ENCODE results near the gene C2orf80.
"Not testable (repeated sequence)": the region's sequence is repeated elsewhere in the genome, so short reads cannot be mapped to it uniquely, and the experiment has no call there.

The C2orf80 gene

DNA sequence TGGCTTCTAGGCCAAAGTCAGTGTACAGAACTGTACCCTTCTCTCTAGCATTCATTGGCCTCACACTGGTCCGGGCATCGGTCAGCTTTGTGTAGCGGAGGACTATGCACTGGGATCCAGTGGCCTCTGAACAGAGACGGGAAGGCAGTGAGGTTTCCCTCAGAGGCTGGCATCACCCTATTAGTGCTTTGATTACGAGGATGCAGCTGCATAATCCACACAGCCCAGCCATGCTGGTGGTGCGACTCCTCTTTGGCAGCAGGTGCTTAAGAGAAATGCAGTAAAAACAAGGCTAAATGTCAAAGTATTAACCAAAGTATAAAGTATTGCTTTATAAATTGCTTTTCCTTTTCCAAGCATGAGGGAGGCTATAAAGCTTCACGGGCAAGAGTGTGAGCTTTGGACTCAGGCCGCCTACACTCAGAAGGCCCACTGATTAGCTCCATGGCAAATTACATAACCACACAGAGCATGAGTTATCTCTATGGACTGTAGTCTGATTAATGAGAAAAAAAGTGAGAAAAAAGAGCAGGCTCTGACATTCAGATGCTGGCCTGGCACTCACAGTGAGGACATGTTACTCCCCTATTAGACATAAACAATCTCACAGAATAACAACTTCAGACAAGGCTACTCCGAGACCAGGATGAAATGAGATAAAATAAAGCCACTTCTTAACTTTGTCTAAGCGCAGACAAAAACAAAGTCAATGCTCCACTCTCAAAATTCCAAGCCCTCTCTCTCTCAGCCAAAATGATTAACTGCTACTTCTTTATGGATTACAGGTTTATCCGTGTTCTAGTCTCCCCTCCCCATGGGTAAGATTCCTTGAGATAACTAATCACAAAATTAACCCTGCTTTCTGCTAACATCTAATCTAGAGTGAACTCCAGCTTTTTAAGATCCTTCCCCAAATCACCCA lies 53.8 kb downstream of the C2orf80 start:
- no peak for DNase-seq (ENCODE audit: low spot score)

DNA sequence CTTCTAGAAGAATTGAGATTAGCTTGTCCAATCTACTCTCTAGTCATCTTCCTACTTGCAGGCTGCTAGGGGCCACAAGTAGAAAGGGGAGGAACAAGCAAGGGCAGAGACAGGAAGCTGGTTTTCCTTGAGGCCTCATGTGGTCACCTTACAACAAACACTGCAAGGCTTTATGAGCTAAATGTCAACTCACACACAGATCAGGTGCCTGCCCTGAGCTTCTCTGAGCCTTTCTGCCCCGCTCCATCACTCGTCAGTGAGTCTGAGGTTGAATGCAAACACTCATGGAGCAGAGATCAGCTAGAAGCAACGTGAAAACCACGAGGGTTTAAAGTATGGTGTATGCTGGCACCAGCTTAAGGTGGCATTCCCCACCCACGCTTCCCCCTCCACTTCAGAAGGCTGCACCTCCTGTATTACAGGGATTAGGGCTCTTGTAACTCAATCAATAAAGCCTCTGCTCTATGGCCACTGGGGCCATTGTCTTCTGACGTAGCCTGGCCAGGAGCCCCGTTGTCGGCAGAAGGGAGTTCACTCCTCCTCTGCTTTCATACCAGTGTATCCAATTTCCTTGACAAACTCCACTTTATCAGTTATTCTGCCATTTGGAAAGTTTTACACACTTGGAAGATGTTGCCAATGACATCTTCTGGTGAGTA lies 54.8 kb downstream of the C2orf80 start:
- DNase-seq (ENCODE audit: low spot score), result no peak

DNA sequence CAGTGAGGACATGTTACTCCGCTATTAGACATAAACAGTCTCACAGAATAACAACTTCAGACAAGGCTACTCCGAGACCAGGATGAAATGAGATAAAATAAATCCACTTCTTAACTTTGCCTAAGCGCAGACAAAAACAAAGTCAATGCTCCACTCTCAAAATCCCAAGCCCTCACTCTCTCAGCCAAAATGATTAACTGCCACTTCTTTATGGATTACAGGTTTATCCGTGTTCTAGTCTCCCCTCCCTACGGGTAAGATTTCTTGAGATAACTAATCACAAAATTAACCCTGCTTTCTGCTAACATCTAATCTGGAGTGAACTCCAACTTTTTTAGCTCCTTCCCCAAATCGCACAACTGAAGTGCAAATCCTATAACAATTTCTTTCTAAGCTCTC lies 59.1 kb downstream of the C2orf80 start:
- no peak for DNase-seq (ENCODE audit: low spot score)

DNA sequence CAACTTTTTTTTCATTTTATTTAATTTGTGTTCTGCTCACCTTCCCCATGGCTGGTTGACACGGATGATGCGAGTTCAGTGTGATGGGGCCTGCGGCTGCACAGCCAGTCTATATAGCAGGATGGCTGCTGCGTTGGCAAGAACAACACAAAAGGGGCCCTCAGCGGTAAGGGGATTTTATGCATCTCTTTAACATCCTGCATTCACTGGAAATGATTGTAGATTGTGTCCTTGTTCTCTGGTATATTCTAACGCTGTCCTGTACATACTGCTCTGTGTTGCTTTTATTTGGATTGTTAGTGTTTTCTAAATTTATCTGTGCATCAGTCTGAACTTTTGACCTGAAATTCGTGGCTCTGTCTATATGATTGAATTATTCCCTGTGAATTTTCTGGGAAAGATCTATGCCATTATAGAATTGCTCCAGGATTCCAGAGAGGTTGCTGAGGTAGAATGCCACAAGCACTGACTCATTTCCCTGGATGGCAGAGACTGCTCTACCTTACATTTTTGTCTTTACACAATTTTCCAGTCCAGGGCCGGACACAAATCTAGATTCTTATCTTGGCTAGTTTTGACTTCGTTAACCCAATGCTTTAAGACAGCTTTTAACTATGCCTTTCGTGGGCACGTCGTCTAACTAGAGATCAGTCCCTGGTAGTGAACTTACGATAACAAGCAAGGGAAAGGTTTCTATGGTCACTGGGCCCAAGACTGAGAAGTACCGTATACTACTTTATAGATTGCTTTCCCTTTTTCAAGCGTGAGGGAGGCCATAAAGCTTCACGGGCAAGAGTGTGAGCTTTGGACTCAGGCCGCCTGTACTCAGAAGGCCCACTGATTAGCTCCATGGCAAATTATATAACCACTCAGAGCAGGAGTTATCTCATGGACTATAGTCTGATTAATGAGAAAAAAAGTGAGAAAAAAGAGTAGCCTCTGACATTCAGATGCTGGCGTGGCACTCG lies 59.8 kb downstream of the C2orf80 start, which contains the start of gene CRYGC:
Gene CRYGC, minus strand, starts transcription at position 85 of the 968 bp plus-strand sequence. Its CDS starts 36 bp downstream, at position 49.
- DNase-seq (ENCODE audit: low spot score), result no peak

DNA sequence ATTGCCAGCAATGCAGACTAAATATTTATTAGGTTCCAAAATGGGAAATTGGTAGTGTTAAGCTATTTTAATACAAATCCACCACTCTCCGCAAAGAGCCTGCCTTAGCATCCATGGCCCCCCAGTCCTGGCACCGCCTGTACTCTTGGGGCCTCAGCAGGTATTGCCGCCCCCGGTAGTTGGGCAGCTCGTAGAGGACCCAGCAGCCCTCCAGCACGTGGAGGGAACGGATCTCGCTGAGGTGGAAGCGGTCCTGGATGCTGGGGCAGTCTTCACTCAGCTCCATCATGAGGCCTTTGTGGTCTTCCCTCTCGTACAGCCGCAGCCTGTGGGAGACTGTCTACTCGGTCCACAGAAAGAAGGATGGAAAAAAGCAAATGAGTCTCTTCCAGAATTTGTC lies 61.7 kb downstream of the C2orf80 start:
- DNase-seq (ENCODE audit: low spot score), result no peak

DNA sequence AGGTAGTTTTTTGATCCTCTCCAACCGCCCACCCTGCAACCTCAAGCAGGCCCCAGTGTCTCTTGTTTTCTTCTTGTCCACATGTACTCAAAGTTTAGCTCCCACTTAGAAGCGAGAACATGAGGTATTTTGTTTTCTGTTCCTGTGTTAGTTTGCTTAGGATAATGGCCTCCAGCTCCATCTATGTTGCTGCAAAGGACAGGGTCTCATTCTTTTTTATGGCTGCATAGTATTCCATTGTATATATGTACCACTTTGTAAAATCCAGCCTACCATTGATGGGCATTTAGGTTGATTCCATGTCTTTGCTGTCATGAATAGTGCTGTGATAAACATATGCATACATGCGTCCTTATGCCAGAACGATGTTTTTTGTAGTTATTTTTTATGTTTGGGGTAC lies 62.7 kb downstream of the C2orf80 start:
- DNase-seq (ENCODE audit: low spot score), result no peak

DNA sequence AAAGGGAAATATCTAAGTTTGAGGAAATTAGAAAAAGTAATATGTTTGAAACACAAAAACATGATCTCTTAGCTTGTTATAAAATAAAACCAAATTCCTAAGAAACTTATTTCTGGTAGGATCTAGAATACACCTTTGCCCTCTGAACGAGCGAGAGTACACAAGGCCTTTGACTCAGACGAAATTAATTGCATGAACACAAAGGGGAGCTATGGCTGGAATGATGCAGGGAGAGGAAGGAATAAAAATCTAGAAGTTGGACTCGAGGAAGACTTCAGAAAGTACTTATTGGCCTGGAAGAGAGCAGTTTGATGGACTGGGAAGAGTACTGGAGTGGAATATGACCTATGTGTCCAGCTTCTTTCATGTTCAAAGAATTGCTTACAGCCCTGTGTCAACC lies 64.6 kb downstream of the C2orf80 start:
- no peak for DNase-seq (ENCODE audit: low spot score)

DNA sequence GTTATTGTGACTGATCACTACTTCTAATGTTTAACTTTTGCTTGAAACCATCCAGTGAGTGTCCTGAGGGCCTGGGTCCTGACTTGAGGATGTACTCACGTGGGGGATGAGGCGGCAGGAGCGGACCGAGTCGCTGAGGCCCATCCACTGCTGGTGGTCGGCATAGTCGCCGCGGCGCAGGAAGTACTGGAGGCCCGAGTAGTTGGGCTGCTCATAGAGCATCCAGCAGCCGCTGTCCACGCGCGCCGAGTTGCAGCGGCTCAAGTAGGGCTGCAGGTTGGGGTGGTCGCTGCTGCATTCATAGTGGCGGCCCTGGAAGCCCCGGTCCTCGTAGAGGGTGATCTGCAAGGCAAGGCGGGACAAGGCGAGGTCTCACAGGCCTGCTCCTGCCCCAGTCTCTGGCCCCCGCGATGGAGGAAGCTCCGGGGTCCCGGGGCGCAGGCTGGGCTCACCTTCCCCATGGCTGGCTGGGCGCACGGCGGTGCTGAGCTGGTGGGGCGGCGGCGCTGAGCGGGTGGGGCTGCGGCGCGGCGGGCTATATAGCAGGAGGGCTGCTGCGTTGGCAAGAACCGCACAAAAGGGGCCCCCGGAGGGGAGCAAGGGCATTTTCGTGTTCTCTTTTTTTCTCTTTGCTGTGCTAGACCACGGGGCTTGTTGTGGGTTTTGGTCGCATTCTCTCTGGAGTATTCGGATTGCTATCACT lies 65.7 kb downstream of the C2orf80 start, which contains the start of gene CRYGD:
Gene CRYGD, minus strand, starts transcription at position 512 of the 703 bp plus-strand sequence. Its CDS starts 51 bp downstream, at position 461.
- DNase-seq (ENCODE audit: low spot score), result not testable (repeated sequence)

DNA sequence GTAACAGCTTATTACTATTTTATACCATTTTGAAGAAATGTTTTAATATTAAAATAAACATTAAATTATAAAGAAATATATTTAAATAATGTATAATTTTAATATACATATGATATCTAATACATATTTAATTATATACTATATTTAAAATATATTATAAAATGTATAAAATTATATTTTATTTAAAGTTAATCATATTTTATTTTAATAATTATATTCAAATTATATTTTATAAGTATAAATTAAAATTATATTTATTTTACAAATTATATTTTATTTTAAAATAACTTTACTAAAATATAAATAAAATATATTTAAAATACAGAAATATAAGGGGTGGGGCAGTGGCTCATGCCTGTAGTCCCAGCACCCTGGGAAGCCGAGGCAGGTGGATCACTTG lies 67.6 kb downstream of the C2orf80 start:
- DNase-seq (ENCODE audit: low spot score), result no peak

DNA sequence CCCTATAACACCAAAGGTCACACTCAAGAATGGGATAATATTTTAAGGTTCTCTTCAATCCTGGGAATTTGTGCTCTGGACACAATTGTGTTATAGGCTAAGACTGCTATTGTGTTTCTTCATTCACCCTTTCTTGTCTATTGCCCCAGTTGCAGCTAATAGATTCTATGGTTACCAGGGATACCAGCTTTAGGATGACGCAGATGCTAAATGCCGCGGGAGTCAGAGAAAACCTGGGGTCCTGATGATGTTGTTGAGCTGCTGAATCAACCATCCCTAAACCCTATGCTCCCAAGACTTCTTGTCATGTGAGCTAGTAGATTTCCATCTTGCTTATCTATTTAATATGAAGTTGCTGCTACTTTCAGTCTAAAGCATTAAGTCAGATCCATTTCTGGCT lies 70.9 kb downstream of the C2orf80 start:
- no peak for DNase-seq (ENCODE audit: low spot score)

DNA sequence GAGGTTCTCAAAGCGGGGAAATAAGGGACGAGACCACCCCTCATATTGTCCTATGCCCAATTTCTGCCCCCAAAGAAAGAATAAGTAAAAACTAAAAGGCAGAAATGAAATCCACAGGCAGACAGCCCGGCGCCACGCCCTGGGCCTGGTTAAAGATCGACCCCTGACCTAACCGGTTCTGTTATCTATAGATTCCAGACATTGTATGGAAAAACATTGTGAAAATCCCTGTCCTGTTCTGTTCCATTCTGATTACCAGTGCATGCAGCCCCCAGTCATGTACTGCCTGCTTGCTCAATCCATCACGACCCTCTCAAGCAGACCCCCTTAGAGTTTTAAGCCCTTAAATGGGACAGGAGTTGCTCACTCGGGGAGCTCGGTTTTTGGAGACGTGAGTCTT lies 72.4 kb downstream of the C2orf80 start:
- DNase-seq (ENCODE audit: low spot score), result not testable (repeated sequence)

Data from pons (tissue), 1 donor.